ENCODE results near the gene IL31RA.

GRCh38 chr5:55823151-55823796 lies 27.9 kb upstream of the IL31RA start:
- TF ChIP-seq, protein P1, sequence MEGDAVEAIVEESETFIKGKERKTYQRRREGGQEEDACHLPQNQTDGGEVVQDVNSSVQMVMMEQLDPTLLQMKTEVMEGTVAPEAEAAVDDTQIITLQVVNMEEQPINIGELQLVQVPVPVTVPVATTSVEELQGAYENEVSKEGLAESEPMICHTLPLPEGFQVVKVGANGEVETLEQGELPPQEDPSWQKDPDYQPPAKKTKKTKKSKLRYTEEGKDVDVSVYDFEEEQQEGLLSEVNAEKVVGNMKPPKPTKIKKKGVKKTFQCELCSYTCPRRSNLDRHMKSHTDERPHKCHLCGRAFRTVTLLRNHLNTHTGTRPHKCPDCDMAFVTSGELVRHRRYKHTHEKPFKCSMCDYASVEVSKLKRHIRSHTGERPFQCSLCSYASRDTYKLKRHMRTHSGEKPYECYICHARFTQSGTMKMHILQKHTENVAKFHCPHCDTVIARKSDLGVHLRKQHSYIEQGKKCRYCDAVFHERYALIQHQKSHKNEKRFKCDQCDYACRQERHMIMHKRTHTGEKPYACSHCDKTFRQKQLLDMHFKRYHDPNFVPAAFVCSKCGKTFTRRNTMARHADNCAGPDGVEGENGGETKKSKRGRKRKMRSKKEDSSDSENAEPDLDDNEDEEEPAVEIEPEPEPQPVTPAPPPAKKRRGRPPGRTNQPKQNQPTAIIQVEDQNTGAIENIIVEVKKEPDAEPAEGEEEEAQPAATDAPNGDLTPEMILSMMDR (IDR thresholded peaks at IDR 0.05) = no peak
- TF ChIP-seq POLR2A (IDR thresholded peaks at IDR 0.05) = no peak
- TF ChIP-seq EP300 (IDR thresholded peaks at IDR 0.05) = no peak
